Stomach (tissue), 9 donors: Measurements from ENCODE around the gene CD58. TPM values are rescaled to one million over a fixed set of nuclear protein-coding genes. Genes with fewer than 3 reads are reported as not detected.

Experiments
- DNase-seq, 2 donors: peaks; one replicate each; pipeline versions ENCODE4 v3.0.0 to v3.0.0-alpha.2; 2013 to 2019
- H3K27ac ChIP-seq, 5 donors: fragments of 200-600 bp in 4 of 5; sonication (generic) in 4 of 5; one replicate each; pipeline ENCODE4 v1.5.1; 2013 to 2019; ENCODE audit warnings: mild to moderate bottlenecking in 1 of 5, moderate library complexity in 1 of 5
- H3K27me3 ChIP-seq, 3 donors: fragments of 200-600 bp; sonication (generic); one replicate each; pipeline ENCODE4 v1.5.1; 2017 to 2019; ENCODE audit warnings: mixed run types in 1 of 3
- H3K36me3 ChIP-seq, 4 donors: fragments of 200-600 bp; sonication (generic); 1 replicate in 3 of 4; 2 replicates in 1 of 4; pipeline ENCODE4 v1.5.1; 2016 to 2019
- H3K4me1 ChIP-seq, 4 donors: fragments of 200-600 bp; sonication (generic); one replicate each; pipeline ENCODE4 v1.5.1; 2016 to 2019
- H3K4me3 ChIP-seq, 4 donors: fragments of 200-600 bp; sonication (generic) in 3 of 4; one replicate each; pipeline ENCODE4 v1.5.1; 2016 to 2019; ENCODE audit warnings: mild to moderate bottlenecking in 1 of 4
- H3K9me3 ChIP-seq, 4 donors: fragments of 200-600 bp; sonication (generic); one replicate each; pipeline ENCODE4 v1.5.1; 2016 to 2019
- CTCF ChIP-seq, 7 experiments: fragments of 450-650 bp in 4 of 7; fragments of 200-600 bp in 3 of 7; sonication (generic) in 3 of 7; IDR thresholded peaks; one replicate each; pipeline ENCODE4 v1.5.1; 2016 to 2019; ENCODE audit warnings: antibody characterized with exemption in 7 of 7, control low read depth in 2 of 7, mild to moderate bottlenecking in 1 of 7
- EP300 ChIP-seq: sonication (generic); formaldehyde crosslinking; IDR thresholded peaks from one replicate; pipeline ENCODE4 v1.6.1; 2017; ENCODE audit warnings: antibody characterized with exemption
- POLR2A ChIP-seq, 4 donors: fragments of 450-650 bp; IDR thresholded peaks; one replicate each; pipeline ENCODE4 v1.6.1; 2016; ENCODE audit warnings: antibody characterized with exemption in 4 of 4, control low read depth in 2 of 4, mild to moderate bottlenecking in 1 of 4, moderate library complexity in 1 of 4
- POLR2AphosphoS5 ChIP-seq, 3 donors: sonication (generic); formaldehyde crosslinking; IDR thresholded peaks; one replicate each; pipeline ENCODE4 v1.6.1; 2016; ENCODE audit warnings: antibody characterized with exemption in 3 of 3
- WGBS, 5 donors: extraction: QIAGEN DNeasy Blood & Tissue Kit in 3 of 5; methylation state at CpG; one replicate each; pipeline versions ENCODE4 v1.1.5 to v1.1.7; 2013 to 2018; 5-methylcytosine and 5-hydroxymethylcytosine counted together
- intact Hi-C: fragments of 100-400 bp; cut with DNase I; formaldehyde crosslinking; loops from one replicate; pipeline ENCODE4 v1.15.1; 2023; ENCODE audit warnings: low total_unique reads
- polyA plus RNA-seq, 3 donors: library from polyadenylated mRNA; stranded (reverse); fragments of 200-250 nt; gene quantifications; one replicate each; pipeline ENCODE4 v1.2.3, GENCODE V29; 2013
- total RNA-seq, 5 donors: library from RNA; depleted of rRNA; stranded (reverse); fragments of >200 nt; gene quantifications; one replicate each; pipeline versions ENCODE4 v1.1.0 to v1.2.3, GENCODE V29; 2014 to 2016
- donor health status: healthy with polysubstance abuse.
- donor health status: Bipolar disorder and iron deficiency.
- donor health status: healthy.

The CD58 gene
- total and polyA plus RNA-seq, 8 donors = 1.2 to 48.8 (median 8.7) TPM

- no peak overlapping the region for H3K27ac ChIP-seq
- no peak overlapping the region for H3K4me3 ChIP-seq
- 77 to 90% (median 85%) methylated on average over 3 of the region's 3 CpGs for WGBS, 5 donors
- no peaks in the 10 kb centered on the region for H3K27me3 ChIP-seq
- peaks cover 0 to 29% (median 25%) of the 10 kb centered on the region in 4 donors for H3K36me3 ChIP-seq
- H3K4me1 ChIP-seq = no peaks in the 10 kb centered on the region
- TF ChIP-seq POLR2A (IDR thresholded peaks at IDR 0.05) (no peak), CTCF (IDR thresholded peaks at IDR 0.05) (no peak), POLR2AphosphoS5 (IDR thresholded peaks at IDR 0.05) (no peak), EP300 (no peak)
- intact Hi-C loops = no loop called here
- no peak for DNase-seq
- H3K9me3 ChIP-seq = no peaks in the 10 kb centered on the region
These were observed 41.6 kb downstream of the CD58 start for GRCh38 chr1:116529199-116529631.

GRCh38 chr1:116528329-116529083 lies 42.3 kb downstream of the CD58 start:
- Histone ChIP-seq H3K4me3 (no peak overlapping the region), H3K9me3 (no peaks in the 10 kb centered on the region), H3K36me3 (peaks cover 0 to 22% (median 18%) of the 10 kb centered on the region in 4 donors), H3K27me3 (no peaks in the 10 kb centered on the region), H3K27ac (no peak overlapping the region), H3K4me1 (no peaks in the 10 kb centered on the region)
- TF ChIP-seq POLR2AphosphoS5 (IDR thresholded peaks at IDR 0.05) (no peak), EP300 (no peak), CTCF (IDR thresholded peaks at IDR 0.05) (no peak), POLR2A (IDR thresholded peaks at IDR 0.05) (no peak)
- DNase-seq = no peak
- WGBS, 5 donors = 75 to 89% (median 82%) methylated on average over 1 of the region's 1 CpG
- intact Hi-C loops = no loop called here

DNA sequence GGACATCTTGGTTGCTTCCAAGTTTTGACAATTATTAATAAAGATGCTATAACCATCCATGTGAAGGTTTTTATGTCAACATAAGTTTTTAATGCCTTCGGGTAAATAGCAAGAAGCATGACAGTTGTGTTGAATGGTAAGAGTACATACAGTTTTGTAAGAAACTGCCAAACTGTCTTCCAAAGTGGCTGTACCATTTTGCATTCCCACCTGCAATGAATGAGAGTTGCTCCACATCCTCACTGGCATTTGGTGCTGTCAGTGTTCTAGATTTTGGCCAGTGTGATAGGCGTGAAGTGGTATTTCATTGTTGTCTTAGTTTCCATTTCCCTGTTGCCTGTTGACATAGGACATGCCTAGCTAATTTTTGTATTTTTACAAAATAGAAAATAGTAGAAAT lies 45.4 kb downstream of the CD58 start:
- DNase-seq = no peak
- H3K4me1 ChIP-seq = no peaks in the 10 kb centered on the region
- WGBS, 5 donors = 95 to 100% (median 97%) methylated on average over 2 of the region's 2 CpGs
- TF ChIP-seq EP300 (no peak), CTCF (IDR thresholded peaks at IDR 0.05) (no peak), POLR2A (IDR thresholded peaks at IDR 0.05) (no peak), POLR2AphosphoS5 (IDR thresholded peaks at IDR 0.05) (no peak)
- peaks cover 0 to 10% (median 3%) of the 10 kb centered on the region in 4 donors for H3K36me3 ChIP-seq
- intact Hi-C loops = no loop called here
- no peaks in the 10 kb centered on the region for H3K9me3 ChIP-seq
- H3K4me3 ChIP-seq = no peak overlapping the region
- H3K27me3 ChIP-seq = no peaks in the 10 kb centered on the region
- H3K27ac ChIP-seq = no peak overlapping the region

- intact Hi-C loops = no loop called here
- 71 to 97% (median 94%) methylated on average over 3 of the region's 3 CpGs for WGBS, 5 donors
- Histone ChIP-seq H3K4me3 (no peak overlapping the region), H3K4me1 (peaks cover 0 to 10% (median 0%) of the 10 kb centered on the region in 4 donors), H3K27me3 (no peaks in the 10 kb centered on the region), H3K27ac (no peak overlapping the region), H3K36me3 (peaks cover 0 to 29% (median 5%) of the 10 kb centered on the region in 4 donors), H3K9me3 (no peaks in the 10 kb centered on the region)
- no peak for DNase-seq
- no peak for TF ChIP-seq POLR2AphosphoS5 (IDR thresholded peaks at IDR 0.05)
- TF ChIP-seq CTCF (IDR thresholded peaks at IDR 0.05) = no peak
- TF ChIP-seq POLR2A (IDR thresholded peaks at IDR 0.05) = no peak
- TF ChIP-seq EP300 = no peak
These were observed 49.6 kb downstream of the CD58 start for GRCh38 chr1:116521186-116521585.
